B cell (primary cell): ENCODE data around the gene LRRC32. TPM values are rescaled to one million over a fixed set of nuclear protein-coding genes. Genes with fewer than 3 reads are reported as not detected.
A peak's percentile ranks its signal among the peaks of the same experiment; 100 is the strongest.

ENCODE experiments used
- ATAC-seq: fragments of 200-7000 bp; cut with Tn5 transposase; one replicate; pipeline ENCODE4 v1.10.0; 2021; ENCODE audit warnings: low read depth, mild to moderate bottlenecking, moderate number of reproducible peaks, moderate library complexity
- CTCF ChIA-PET: fragments of 350-600 bp; sonication (Branson Sonifier 250); formaldehyde crosslinking; loops from one replicate; lab custom pipeline; 2021; ENCODE audit warnings: antibody characterized with exemption, inconsistent platforms; lab: Charles Lee
- POLR2A ChIA-PET: fragments of 350-600 bp; sonication (Branson Sonifier 250); formaldehyde crosslinking; loops from one replicate; lab custom pipeline; 2021; ENCODE audit warnings: antibody characterized with exemption; lab: Charles Lee
- DNase-seq: peaks from one replicate; pipeline ENCODE4 v3.0.0; 2013
- H2AFZ ChIP-seq: 2 replicates; pipeline ENCODE4 v1.6.1; 2012; ENCODE audit warnings: mild to moderate bottlenecking, low read depth, low read length; ENCODE audit not compliant: insufficient read depth, poor library complexity, severe bottlenecking
- H3K27ac ChIP-seq, 2 donors: 1 replicate in 1 of 2; 2 replicates in 1 of 2; pipeline ENCODE4 v1.5.1; 2012 to 2013; ENCODE audit warnings: low read length in 2 of 2, mild to moderate bottlenecking in 2 of 2, moderate library complexity in 1 of 2
- H3K27me3 ChIP-seq, 4 experiments: fragments of 200-600 bp in 1 of 4; sonication (generic) in 1 of 4; replicated peaks in 1 of 4; 1 replicate in 2 of 4; 2 replicates in 2 of 4; pipeline versions ENCODE4 v1.6.1 to v1.7.0; 2013 to 2016; ENCODE audit warnings: low read length in 3 of 4, mild to moderate bottlenecking in 2 of 4, mixed read lengths in 1 of 4, moderate library complexity in 1 of 4; ENCODE audit not compliant: insufficient read depth in 4 of 4, control insufficient read depth in 3 of 4; ENCODE audit errors: control extremely low read depth in 1 of 4
- H3K36me3 ChIP-seq, 2 experiments: replicated peaks in 1 of 2; 1 replicate in 1 of 2; 2 replicates in 1 of 2; pipeline versions ENCODE4 v1.6.1 to v1.7.1; 2013; ENCODE audit warnings: low read length in 1 of 2; ENCODE audit not compliant: insufficient read depth in 2 of 2, control insufficient read depth in 1 of 2; ENCODE audit errors: control extremely low read depth in 1 of 2, extremely low read depth in 1 of 2
- H3K4me1 ChIP-seq, 2 donors: fragments of 200-600 bp in 1 of 2; sonication (generic) in 1 of 2; 1 replicate in 1 of 2; 2 replicates in 1 of 2; pipeline versions ENCODE4 v1.5.1 to v1.6.1; 2013 to 2017; ENCODE audit warnings: low read length in 2 of 2; ENCODE audit not compliant: control insufficient read depth in 2 of 2, insufficient read depth in 2 of 2
- H3K4me2 ChIP-seq: replicated peaks from 2 replicates; pipeline ENCODE3; 2012; ENCODE audit warnings: mild to moderate bottlenecking, low read depth, low read length; ENCODE audit not compliant: poor library complexity, severe bottlenecking
- H3K4me3 ChIP-seq, 5 experiments: fragments of 200-600 bp in 1 of 5; sonication (generic) in 1 of 5; 1 replicate in 3 of 5; 2 replicates in 2 of 5; pipeline versions ENCODE4 v1.5.1 to v1.7.0; 2011 to 2016; ENCODE audit warnings: low read length in 4 of 5, mild to moderate bottlenecking in 4 of 5, low read depth in 2 of 5, control low read depth in 1 of 5, moderate library complexity in 1 of 5; ENCODE audit not compliant: insufficient read depth in 1 of 5; ENCODE audit errors: control extremely low read depth in 1 of 5, extremely low read depth in 1 of 5
- H3K79me2 ChIP-seq: fragments of 200-600 bp; sonication (generic); one replicate; pipeline ENCODE4 v1.6.0; 2016; ENCODE audit warnings: low read length; ENCODE audit not compliant: control insufficient read depth, insufficient read depth
- H3K9ac ChIP-seq: fragments of 200-600 bp; sonication (generic); 2 replicates; pipeline ENCODE4 v1.6.1; 2017; ENCODE audit warnings: mild to moderate bottlenecking, low read length, moderate library complexity
- H3K9me3 ChIP-seq, 3 donors: one replicate each; pipeline versions ENCODE4 v1.6.1 to v1.7.1; 2013; ENCODE audit warnings: low read length in 2 of 3; ENCODE audit not compliant: control insufficient read depth in 2 of 3, insufficient read depth in 1 of 3; ENCODE audit errors: control extremely low read depth in 1 of 3
- H4K20me1 ChIP-seq: 2 replicates; pipeline ENCODE4 v1.6.0; 2012; ENCODE audit warnings: mild to moderate bottlenecking, low read length; ENCODE audit not compliant: insufficient read depth, control insufficient read depth, poor library complexity, severe bottlenecking
- H3K27ac Mint-ChIP-seq: one replicate; pipeline ENCODE4 v1.8.0; 2021; ENCODE audit warnings: mixed read lengths
- H3K27me3 Mint-ChIP-seq: one replicate; pipeline ENCODE4 v1.8.0; 2021; ENCODE audit warnings: mixed read lengths
- H3K4me1 Mint-ChIP-seq: one replicate; pipeline ENCODE4 v1.8.0; 2021; ENCODE audit warnings: mixed read lengths
- H3K4me3 Mint-ChIP-seq: one replicate; pipeline ENCODE4 v1.8.0; 2021; ENCODE audit warnings: mixed read lengths
- H3K9me3 Mint-ChIP-seq: one replicate; pipeline ENCODE4 v1.8.0; 2022; ENCODE audit warnings: mixed read lengths; ENCODE audit not compliant: insufficient read depth
- EZH2 ChIP-seq: IDR thresholded peaks from 2 replicates; pipeline ENCODE4 v1.6.1; 2012; ENCODE audit warnings: borderline replicate concordance, low read depth, mild to moderate bottlenecking, moderate library complexity, low read length; ENCODE audit not compliant: insufficient read depth, poor library complexity, severe bottlenecking
- WGBS: methylation state at CpG from one replicate; pipeline ENCODE4 v1.1.5; 2013; ENCODE audit warnings: missing lambda C conversion rate; ENCODE audit not compliant: insufficient coverage; 5-methylcytosine and 5-hydroxymethylcytosine counted together
- intact Hi-C: fragments of 100-400 bp; cut with micrococcal nuclease; formaldehyde crosslinking; loops from one replicate; pipeline ENCODE4 v1.10.0; 2022
- polyA plus RNA-seq: library from polyadenylated mRNA; depleted of rRNA; stranded (reverse); fragments of >200 nt; gene quantifications from 2 replicates; pipeline ENCODE4 v1.2.3, GENCODE V29; 2012
- total RNA-seq, 2 donors: library from RNA; stranded (reverse); fragments of 120-200 nt in 1 of 2; gene quantifications; 1 replicate in 1 of 2; 2 replicates in 1 of 2; pipeline versions ENCODE4 v1.2.3 to v1.2.4, GENCODE V29; 2013 to 2022
- TF ChIP-seq, protein P1 (sequence below): fragments of 200-600 bp; IDR thresholded peaks from one replicate; pipeline ENCODE4 v1.8.0; 2022; ENCODE audit warnings: antibody characterized with exemption, mild to moderate bottlenecking

The LRRC32 gene
- total and polyA plus RNA-seq, 2 donors (not counting 1 experiment from before 2014, with no cell fraction given): 0.60 to 1.4 TPM

DNA sequence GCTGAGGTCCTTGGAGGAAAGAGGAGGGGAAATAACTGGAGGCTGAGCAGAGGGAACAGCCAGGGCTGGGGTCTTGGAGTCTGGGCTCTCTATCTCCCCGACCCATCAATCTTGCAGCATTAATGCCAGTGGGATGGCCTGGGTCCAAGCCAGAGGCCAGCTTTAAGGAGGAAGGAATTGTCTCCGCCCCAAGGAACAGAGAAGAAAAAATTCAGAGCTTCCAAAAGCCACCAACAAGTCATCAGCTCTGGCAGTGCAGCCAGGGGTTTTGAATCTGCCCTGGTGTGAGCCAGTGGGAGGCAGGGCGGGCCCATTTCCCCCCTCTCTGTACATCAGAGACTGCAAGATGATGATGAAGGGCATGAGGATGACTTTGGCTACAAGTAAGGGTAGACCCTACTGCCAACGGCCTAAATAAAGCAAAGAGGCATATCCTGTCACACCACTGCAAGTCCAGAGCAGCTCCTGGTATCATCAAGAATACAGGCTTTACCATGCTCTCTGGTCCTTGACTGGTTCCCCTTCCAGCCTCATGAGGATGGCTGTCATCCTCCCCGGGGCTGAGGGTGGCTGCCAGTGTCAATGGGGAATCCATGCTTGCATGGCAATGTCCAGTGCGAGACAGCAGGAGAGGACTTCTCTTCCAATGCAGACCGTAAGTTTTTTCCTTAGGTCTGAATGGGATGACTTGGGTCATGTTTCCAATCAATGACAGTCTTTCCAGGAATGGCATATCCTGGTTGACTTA lies 34.4 kb downstream of the LRRC32 start:
- Mint-ChIP-seq H3K4me1 (peaks cover 61% of the 10 kb centered on the region), H3K4me3 (peak overlapping the region; percentile 78), H3K27ac (peak overlapping the region; percentile 50), H3K27me3 (peaks cover 9% of the 10 kb centered on the region), H3K9me3 (no peaks in the 10 kb centered on the region)
- 81% methylated on average over 5 of the region's 7 CpGs for WGBS
- peak; percentile 27 for DNase-seq
- Histone ChIP-seq H3K36me3 (no peaks in the 10 kb centered on the region), H3K79me2 (peaks cover 4% of the 10 kb centered on the region), H3K9ac (no peak overlapping the region), H2AFZ (no peak overlapping the region), H3K4me3 (no peak overlapping the region), H4K20me1 (no peaks in the 10 kb centered on the region), H3K9me3 (no peaks in the 10 kb centered on the region), H3K4me1 (peaks cover 41 to 46% of the 10 kb centered on the region in 2 donors), H3K27ac (no peak overlapping the region), H3K4me2 (peak overlapping the region; percentile 67), H3K27me3 (no peaks in the 10 kb centered on the region)
- CTCF ChIA-PET: interaction anchor here (1.0 to 3.6 kb wide), 5 partner anchors 9 to 44 kb away, joined by 4 to 14 read pairs (median 7); no protein-coding TSS in a partner anchor
- intact Hi-C loops: loop anchor here (10.0 kb wide), 1 partner anchor 51 kb away; no protein-coding TSS in a partner anchor
- TF ChIP-seq, protein P1, sequence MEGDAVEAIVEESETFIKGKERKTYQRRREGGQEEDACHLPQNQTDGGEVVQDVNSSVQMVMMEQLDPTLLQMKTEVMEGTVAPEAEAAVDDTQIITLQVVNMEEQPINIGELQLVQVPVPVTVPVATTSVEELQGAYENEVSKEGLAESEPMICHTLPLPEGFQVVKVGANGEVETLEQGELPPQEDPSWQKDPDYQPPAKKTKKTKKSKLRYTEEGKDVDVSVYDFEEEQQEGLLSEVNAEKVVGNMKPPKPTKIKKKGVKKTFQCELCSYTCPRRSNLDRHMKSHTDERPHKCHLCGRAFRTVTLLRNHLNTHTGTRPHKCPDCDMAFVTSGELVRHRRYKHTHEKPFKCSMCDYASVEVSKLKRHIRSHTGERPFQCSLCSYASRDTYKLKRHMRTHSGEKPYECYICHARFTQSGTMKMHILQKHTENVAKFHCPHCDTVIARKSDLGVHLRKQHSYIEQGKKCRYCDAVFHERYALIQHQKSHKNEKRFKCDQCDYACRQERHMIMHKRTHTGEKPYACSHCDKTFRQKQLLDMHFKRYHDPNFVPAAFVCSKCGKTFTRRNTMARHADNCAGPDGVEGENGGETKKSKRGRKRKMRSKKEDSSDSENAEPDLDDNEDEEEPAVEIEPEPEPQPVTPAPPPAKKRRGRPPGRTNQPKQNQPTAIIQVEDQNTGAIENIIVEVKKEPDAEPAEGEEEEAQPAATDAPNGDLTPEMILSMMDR: no peak
- TF ChIP-seq EZH2: no peak
- POLR2A ChIA-PET: interaction anchor here (3.0 kb wide), 1 partner anchor 36 kb away, joined by 21 read pairs; no protein-coding TSS in a partner anchor
- ATAC-seq: no peak

DNA sequence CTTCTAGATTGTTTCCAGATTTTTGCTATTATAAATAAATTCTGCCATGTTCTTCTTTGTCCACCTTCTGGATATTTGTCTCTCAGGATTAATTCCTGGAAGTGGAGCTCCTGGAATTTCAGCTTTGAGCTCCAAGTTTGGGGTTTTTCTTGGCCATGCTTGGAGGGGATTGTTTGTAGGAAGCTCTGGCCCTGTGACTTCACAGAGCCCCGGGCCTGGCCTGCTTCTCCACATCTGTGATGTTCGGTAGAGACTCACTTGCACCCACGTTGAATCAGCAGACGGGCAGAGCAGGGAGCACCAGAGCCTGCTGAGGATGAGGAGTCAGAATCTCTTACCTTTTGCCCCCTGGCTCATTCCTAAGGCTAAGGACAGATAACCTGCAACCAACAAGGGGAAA lies 35.7 kb downstream of the LRRC32 start:
- intact Hi-C loops: loop anchor here (10.0 kb wide), 1 partner anchor 50 kb away; no protein-coding TSS in a partner anchor
- Histone ChIP-seq H3K9me3 (peaks cover 0 to 10% (median 5%) of the 10 kb centered on the region in 3 donors), H3K4me1 (peaks cover 49 to 56% of the 10 kb centered on the region in 2 donors), H3K79me2 (peaks cover 4% of the 10 kb centered on the region), H3K27ac (no peak overlapping the region), H3K4me2 (no peak overlapping the region), H3K9ac (no peak overlapping the region), H3K36me3 (no peaks in the 10 kb centered on the region), H3K27me3 (no peaks in the 10 kb centered on the region), H4K20me1 (no peaks in the 10 kb centered on the region), H2AFZ (no peak overlapping the region), H3K4me3 (no peak overlapping the region)
- no peak overlapping the region for H3K4me3 Mint-ChIP-seq
- TF ChIP-seq, protein P1: no peak
- TF ChIP-seq EZH2: no peak
- 82% methylated on average over 4 of the region's 4 CpGs for WGBS
- ATAC-seq (no peak), DNase-seq (no peak)
- H3K9me3 Mint-ChIP-seq: no peaks in the 10 kb centered on the region
- H3K27ac Mint-ChIP-seq: no peak overlapping the region
- H3K27me3 Mint-ChIP-seq: peaks cover 3% of the 10 kb centered on the region
- POLR2A ChIA-PET: no interaction called here
- peaks cover 64% of the 10 kb centered on the region for H3K4me1 Mint-ChIP-seq
- CTCF ChIA-PET: interaction anchor here (2.9 kb wide), 1 partner anchor 45 kb away, joined by 7 read pairs; no protein-coding TSS in a partner anchor
